Activated CD8-positive, alpha-beta memory T cell treated with anti-CD3 and anti-CD28 coated beads for 1 hour (primary cell): ENCODE measurements around the gene TRPM1.

ENCODE experiments used
- DNase-seq, 2 donors: peaks; one replicate each; pipeline ENCODE4 v3.0.0-alpha.2; 2020; ENCODE audit warnings: low read depth in 1 of 2; ENCODE audit errors: extremely low read depth in 1 of 2

The TRPM1 gene

DNA sequence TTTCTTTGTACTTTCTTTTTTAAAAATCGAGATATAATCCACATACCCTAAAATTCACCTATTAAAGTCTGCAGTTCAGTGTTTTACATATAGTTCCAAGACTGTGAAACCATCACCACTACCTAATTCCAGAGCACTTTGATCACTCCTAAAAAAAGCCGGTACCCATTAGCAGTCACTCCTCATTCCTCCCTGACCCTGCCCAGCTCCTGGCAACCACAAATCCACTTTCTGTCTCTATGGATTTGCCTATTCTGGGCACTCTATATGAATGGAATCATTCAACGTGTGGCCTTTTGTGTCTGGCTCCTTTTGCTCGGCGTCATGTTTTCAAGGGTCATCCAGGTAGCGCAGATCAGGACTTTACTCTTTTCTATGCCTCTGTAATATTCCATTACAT is 17.3 kb downstream of the TRPM1 start:
- DNase-seq, result no peak

DNA sequence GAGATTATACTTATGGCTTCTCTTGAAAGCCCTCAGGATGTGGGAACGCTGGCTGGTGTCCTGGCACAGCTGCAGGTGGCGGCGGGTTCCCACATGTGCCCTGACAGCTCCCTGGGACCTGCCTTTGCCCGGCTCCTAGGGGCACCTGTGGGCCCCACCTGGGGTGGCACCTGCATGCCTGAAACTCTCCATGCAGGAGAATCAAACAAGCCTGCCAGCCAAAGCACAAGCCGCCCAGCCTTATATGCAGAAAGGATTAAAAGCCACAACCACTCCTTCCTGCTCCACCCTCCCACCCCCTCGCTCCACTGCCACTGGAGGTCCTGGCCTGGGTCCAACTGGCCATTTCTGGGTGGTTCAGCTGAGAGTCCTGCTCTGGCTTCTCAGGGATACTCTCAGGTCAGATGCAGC is 18.1 kb downstream of the TRPM1 start:
- no peak for DNase-seq

DNA sequence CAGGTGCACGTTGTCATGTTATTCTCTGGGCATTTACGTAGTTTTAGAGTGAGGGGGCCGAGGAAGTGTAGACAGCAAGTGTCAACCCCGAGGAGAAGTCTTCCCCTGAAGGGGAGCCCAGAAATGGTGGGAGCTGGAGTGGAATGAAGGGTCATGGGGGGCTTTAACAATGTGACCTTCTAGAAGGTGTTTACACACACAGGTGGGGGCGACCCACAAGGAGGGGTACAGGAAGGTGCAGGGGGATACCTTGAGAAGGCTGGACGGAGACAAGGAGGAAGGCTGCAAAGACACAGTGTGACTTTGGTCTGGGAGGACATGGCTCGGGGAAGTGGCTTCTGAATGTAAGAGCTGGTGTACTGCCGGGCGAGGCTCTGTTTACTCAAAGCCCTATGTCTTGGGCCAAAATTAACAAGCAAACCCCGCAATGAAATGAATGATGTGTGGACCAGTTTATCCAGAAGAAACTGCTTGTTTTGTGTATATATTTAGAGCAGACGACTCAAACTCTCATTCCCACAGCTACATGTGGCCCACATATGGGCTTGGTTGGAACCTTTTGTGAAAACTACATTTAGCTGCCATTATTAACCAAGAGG is 18.7 kb downstream of the TRPM1 start:
- no peak for DNase-seq

DNA sequence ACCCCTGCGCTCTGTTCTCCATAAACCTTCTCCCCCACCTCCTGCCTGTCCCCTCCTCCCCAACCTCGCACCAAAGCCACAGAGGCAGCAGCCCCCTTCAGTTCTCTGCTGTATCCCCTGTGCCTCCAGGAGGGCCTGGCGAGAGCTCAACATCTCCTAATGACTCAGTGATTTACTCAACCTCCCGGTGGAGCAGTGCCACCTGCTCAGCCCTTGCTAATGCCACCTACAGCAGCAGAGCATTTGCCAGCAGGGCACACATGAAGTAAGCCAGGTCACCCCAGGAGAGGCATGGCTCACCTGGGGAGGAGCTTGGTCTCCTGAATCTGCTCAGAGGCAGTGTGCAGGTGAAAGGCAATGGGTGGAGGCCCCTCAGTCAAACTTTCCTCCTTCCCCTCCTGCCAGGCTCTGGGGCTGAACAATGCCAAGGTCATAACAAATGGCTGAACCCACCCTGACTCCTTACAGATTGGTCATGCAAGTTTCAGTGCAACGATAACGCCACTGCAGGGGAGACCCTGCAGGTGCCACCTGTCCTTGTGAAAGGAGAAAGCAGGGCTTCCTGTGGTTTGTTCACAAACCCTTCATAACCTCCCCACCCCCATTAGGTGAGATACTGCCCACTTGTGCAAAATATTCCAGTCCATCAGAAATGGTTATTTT is 19.8 kb downstream of the TRPM1 start:
- DNase-seq, result no peak

DNA sequence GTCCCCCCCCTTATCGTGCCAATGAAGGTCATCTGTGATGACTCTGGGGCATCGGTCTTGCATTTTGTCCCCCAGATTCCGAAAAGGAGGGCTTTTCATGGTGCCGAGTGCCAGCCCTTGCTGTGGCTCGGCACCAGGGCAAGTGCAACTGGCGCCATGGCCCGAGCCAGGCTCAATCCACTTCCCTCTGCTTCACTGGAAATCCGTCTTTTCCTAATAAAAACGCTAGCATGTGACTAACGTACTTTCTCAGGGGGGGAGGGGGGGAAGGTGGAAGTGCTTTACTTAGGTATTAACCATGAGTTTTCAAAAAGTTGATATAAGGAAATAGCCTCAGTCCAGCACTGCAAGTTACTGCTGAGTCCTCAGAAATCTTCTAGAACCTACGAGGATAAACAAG is 20.5 kb downstream of the TRPM1 start:
- DNase-seq, result no peak

DNA sequence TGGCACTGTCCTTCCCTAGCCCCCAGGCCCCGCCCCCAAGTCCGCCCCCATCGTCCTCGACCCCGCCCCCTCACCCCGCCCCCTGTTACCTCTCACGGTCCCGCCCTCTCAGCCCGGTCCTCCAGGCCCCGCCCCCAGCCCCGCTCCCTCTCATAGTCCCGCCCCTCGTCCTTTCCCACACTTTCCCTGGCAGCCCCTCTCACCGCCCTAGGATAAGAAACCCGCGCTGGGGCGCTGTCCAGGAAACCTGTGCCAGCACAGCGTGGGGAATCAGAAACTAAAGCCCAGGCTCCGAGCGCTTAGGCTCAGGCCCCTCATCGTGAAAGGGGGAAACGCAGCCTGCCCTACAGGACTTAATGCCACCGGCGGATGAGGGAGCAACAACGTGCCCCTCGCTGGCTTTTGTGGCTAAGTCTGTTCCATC is 20.9 kb downstream of the TRPM1 start:
- peak in 1 of 2 donors; percentile 6 for DNase-seq

DNA sequence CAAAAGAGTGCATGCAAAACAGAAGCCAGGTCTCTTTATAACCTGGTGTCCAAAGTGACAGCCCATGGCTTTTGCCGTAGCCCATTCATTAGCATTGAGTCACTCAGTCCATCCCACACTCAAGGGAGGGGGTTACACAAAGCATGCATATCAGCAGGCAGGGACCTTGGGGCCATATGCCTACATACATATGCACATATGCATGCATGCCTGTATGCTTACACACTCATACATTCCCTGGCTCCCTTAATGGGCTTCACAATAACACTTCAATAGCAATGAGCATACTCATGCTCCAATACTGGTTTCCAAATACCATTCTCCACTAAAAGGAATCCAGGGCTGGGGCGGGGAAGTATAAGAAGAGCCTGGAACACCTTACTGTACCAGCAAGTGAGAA is 22.0 kb downstream of the TRPM1 start:
- no peak for DNase-seq

DNA sequence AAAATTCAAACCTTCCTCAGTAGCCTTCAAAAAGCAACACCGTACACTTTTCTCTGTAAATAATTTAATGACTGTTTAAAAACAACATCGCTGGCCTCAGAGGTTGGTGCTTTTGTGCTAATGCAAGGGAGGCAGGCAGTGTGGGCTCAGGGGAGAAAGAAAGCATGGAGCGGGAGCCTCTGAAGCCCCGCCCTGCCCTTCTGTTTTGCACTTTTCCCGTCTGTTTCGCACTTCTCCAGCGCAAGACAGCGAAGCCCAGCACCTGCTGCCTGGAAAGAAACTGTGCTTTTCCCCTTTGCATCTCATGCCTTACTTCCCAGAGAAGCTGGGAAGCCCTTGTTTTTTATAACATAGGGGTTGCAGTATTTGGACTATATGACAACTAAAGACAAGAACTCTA is 23.1 kb downstream of the TRPM1 start:
- no peak for DNase-seq

DNA sequence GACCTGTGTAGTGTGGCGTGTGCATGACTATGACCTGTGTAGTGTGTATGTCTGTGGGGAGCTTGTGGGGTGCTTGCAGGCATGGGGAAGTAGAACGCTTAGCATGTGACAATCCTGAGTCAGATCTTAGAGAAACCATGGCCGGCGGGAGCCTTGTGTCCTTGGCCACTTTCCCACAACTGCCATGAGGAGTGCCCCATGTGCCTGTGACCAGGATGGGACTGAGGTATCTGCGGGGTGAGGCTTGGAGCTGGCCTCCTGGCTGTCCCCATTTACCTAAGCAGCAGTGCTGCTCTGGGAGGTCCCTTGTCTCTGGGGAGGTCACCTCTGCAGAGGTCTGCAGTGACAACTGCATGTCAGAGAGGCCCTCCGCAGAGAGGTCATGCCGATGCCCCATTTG is 23.6 kb downstream of the TRPM1 start:
- no peak for DNase-seq

DNA sequence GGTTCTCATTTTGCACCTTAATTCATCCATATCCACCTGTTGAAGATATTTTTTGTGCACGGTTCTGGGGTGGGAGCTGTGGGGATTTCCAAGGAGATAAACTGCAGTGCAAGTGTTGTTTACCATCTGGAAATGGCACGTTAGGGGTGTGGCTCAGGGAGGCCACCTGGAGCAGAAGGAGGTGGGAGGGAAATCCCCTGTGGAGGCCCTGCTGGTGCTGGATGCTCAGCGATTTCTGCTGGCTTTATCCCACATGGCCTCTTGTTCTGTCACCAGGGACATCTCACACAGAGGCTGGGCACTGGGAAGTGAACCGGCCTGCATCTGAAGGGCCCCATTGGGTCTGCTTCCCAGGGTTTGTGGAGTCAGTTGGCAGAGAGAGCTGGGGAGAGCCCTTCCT is 24.3 kb downstream of the TRPM1 start:
- no peak for DNase-seq

DNA sequence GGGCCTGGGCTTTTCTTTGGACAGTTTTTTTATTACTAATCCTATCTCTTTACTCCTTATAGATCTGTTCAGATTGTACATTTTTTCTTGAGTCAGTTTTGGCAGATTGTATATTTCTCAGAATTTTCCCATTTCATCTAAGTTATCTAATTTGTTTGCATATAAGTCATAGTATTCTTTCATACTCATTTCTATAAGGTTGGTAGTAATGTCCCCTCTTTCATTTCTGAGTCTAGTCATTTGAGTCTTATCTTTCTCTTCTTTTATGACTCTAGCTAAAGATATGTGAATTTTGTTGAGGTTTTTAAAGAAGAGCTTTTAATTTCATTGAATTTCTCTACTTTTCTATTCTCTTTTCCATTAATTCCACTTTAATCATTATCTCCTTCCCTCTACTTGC is 27.2 kb downstream of the TRPM1 start:
- DNase-seq, result no peak

DNA sequence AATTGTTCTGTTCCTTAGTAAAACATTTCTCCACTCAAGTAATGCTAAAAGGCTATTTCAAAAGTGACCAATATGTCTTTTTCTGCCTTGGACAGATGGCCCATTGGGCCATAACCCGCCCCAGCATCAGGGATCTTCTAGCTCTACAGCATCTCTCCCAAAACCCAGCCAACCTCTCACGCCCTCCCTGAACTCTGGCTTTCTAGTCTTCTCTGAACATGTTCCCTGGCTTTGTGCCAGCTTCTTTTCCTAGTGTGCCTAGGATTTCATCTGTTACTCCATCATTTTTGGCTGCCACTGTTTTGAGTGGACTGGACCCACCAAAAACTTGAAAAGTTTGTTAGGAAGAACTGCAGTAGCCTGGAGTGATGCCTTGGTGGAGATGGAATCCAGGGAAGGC is 30.7 kb downstream of the TRPM1 start:
- DNase-seq, result no peak

DNA sequence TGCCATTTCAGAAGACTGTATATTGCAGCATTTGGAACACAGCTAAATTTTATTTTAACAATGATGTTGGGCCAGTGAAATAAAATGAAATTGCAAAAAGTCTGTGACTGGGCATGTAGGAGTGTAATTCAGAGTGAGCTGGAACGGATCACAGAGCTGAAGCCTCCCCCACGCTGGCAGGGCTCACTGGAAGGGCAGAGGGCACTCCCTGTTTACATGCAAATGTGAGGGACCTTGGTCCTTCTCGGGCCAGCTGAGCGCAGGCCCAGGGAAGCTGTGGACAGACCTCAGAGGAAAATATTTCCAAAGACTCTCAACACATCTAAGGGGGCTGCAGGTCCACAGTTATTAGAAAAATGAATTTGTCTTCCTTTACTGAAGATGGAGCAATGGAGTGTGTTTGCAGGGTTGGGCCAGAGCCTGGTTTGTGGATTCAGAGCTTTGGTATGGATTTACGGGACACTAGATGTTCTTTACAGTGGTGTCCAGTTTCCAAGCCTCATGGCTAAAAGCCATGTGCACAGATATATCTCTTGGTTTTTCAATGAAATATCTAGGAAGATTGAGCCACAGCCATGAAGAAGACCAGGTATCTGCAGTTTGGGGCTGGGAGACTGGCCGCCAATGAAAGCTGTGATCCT is 32.0 kb downstream of the TRPM1 start:
- no peak for DNase-seq

DNA sequence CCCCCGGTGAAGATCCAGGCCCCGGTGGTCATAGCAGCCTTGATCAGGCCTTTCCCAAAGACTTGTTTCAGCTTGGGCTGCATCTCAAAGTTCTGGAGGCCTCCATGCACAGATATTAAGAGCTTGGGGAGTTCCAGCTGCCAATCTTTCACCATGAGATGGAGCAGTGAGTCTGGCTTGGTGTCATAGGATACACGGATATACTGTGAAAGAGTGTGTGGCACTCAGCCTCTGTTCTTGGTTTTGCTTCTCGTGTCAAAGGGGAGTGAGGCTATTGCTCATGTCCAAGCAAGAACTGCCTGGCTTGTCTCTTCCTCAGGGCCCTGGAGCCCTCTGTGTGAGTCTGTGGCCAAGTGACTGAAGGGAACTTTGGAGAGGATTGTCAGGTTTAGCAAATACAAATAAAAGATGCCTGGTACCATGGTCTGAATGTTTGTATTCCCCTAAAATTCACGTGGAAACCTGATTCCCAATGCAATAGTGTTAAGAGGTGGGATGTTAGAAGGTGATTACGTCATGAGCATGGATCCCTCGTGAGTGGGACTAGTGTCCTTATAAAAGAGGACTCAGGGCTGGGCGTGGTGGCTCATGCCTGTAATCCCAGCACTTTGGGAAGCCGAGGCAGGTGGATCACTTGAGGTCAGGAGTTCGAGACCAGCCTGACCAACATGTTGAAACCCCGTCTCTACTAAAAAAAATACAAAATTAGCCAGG is 33.5 kb downstream of the TRPM1 start:
- no peak for DNase-seq

DNA sequence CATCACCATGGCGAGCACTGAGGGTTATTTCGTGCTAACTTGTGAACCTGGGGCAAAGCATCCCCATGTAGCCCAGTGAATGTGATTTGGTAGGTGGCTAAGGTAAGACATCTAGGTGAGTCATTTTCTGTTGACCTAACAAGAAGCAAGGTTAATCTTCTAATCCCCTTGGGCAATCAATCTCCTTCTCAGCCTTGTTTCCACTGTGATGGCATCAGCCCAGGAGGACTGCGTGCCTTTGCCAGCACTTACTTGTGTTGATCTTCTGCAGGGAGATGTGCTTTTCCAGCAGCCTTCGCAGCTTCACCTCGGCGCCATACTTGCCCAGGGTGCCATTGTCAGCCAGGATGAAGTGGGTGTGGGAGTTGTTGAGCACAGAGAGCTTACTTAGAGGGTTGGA is 35.7 kb downstream of the TRPM1 start:
- no peak for DNase-seq

DNA sequence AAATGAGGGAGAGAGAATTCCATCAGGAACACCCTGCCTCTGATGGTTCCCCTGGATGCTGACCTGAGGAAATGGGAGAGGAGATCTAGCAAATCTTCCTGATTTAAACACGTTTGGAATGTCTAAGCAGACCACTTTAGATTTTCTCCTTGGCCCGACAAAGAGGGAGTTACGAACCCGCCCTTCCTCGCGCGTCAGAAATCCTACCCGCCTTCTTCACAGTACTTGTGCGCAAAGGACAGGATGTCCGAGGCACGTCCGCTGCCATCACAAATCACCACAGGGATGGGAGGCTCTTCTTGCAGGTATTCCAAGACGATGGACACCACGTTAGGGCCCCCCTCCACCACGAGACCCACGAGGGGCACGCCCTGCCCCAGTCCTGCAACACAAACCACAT is 38.6 kb downstream of the TRPM1 start:
- no peak for DNase-seq

DNA sequence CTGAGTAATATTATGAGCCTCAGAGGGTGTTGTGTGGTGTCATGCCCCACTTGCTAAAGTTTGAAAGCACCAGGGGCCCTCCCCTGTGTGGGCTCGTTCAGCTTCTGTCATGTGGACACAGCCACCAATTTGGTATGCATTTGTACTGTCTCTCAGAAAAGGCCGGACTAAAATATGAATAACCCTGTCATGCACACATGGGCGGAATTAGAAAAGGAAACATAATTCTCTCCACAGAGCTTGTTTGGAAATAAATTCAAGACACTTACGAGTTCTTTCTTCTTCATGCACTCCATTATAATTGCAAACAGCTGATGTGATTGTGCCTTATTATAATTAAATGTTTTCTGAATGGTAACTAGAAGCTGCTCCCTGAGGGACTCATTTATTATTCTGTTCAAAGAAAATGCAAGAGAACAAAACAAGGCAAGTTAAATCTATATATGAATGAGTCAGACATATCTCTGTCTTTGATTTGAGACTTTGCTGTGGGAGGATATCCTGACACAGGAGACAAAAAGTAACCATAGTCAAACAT is 39.1 kb downstream of the TRPM1 start:
- no peak for DNase-seq

DNA sequence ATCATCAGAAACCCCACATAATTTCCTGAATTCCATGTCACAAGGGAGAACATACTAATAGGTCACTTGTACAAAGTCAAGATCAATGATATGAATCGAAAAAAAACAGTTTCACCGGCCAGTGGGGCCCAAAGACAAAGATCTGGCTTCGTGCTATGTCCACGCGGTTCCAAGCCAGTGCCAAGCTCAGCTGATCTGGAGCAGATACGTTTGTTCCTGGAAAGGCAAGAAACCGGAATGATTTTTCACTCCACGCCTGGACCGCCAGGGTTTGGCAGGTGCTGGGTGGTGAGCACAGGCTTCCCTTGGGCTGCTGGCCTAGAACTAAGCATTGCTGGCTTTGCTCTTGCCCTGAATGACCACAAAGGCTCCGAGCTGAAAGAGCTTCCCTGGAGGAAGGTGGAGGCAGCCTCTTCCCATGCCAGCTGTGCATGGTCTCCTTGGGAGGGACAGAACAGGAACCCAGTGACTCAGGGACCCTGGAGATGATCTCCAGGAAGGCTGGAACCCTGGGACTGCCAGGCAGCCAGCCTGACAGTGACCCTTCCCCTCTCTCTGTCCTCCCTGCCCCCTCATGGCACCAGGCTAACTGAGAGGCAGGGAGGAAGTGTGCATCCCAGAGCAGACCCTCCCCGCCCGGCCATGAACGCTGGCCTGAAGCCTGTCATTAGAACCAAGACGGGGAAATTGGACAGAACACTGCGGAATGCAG is 40.9 kb downstream of the TRPM1 start:
- no peak for DNase-seq

DNA sequence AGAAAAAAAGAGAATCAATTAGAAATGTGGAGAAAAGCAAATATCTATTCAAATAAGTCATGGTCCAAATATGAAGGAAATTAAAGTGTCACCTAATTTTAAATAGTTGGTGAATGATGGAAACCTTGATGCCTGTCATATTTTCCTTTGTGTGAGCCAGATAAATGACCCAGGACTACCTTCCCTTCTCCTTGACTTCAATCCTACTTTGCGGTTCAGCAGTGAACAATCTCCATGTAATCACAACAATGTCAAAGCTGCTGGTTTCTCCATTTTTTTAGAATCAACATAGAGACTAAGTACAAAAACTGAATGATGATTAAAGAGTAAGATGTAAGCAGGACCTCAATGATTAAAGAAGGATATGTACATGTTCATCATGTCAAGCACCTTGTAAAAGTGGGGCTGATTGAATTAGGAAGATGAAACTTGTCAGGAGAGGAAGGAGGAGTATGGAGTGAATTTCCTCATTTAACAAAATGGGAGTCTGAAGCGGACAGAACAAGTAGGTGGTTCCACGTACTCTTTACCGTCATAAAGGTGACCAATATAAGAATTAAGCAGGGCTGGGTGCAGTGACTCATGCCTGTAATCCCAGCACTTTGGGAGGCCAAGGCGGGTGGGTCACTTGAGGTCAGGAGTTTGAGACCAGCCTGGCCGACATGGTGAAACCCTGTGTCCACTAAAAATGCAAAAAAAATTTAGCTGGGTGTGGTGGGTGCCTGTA is 43.1 kb downstream of the TRPM1 start:
- DNase-seq, result no peak

DNA sequence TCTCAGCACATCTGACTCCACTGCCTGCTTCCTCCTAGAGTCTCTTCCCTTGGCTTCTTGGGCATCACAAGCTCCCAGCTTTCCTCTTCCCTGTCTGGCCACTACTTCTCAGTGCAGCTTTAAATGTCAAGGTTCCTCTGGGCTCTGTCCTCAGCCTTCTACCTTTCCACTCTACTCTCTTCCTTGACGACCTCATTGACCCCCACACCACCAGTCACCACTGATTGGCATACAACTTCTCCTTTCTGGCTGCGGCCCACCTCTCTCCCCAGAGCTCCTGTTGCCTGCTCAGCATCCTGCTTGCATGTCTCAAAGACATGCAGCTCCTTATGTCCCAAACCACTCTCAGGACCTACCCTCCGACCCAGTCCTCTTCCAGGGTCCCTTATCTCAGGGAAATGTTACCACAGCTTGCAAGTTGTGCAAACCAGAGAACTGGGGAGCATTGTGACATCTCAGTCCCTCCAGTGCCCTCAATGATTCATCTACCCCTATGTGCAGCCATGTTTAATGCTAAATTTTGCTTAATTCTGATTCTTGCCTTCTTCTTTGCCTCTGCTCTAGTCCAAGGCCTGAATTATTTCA is 49.9 kb downstream of the TRPM1 start:
- no peak for DNase-seq
